Left ventricle myocardium inferior (tissue), 1 donor: ENCODE results near the gene IGIP. TPM values are rescaled to one million over a fixed set of nuclear protein-coding genes. Genes with fewer than 3 reads are reported as not detected.

Experiments used
- DNase-seq: peaks from one replicate; pipeline ENCODE4 v3.0.0-alpha.2; 2020
- H3K27ac ChIP-seq: fragments of 200-600 bp; replicated peaks from 2 replicates; pipeline ENCODE4 v1.8.0; 2021
- H3K27me3 ChIP-seq: fragments of 200-600 bp; 2 replicates; pipeline ENCODE4 v1.8.0; 2021; ENCODE audit warnings: low read depth
- H3K36me3 ChIP-seq: fragments of 200-600 bp; 2 replicates; pipeline ENCODE4 v1.8.0; 2021
- H3K4me1 ChIP-seq: fragments of 200-600 bp; 2 replicates; pipeline ENCODE4 v1.8.0; 2021
- H3K4me3 ChIP-seq: fragments of 200-600 bp; 2 replicates; pipeline ENCODE4 v1.8.0; 2021; ENCODE audit warnings: mild to moderate bottlenecking, moderate library complexity
- H3K9me3 ChIP-seq: fragments of 200-600 bp; replicated peaks from 2 replicates; pipeline ENCODE4 v1.8.0; 2021
- intact Hi-C: fragments of 100-400 bp; cut with micrococcal nuclease; formaldehyde crosslinking; loops from one replicate; pipeline ENCODE4 v1.11.0; 2022
- total RNA-seq: library from RNA; stranded (reverse); fragmentation: NEBNext Ultra II Directional; extraction: Animal tissue kit (Norgen Biotek cat#: 25700); gene quantifications from one replicate; pipeline ENCODE4 v1.2.1, GENCODE V29; 2021
- TF ChIP-seq, protein P1 (sequence below): fragments of 200-600 bp; IDR thresholded peaks from 2 replicates; pipeline ENCODE4 v1.8.0; 2021; ENCODE audit warnings: antibody characterized with exemption, mild to moderate bottlenecking, borderline replicate concordance
- donor health status: DM: no; HTN: yes; CAD: no; lungs with severe emphysema.

Gene IGIP
- total RNA-seq, 1 donor from 2014 or later, result 12.0 TPM

GRCh38 chr5:140111859-140112551 lies 13.7 kb upstream of the IGIP start:
- intact Hi-C loops, result no loop called here
- Histone ChIP-seq H3K4me1 (peaks cover 88% of the 10 kb centered on the region), H3K27ac (peak overlapping the region; percentile 95), H3K27me3 (no peaks in the 10 kb centered on the region), H3K4me3 (peak overlapping the region; percentile 81), H3K36me3 (no peaks in the 10 kb centered on the region), H3K9me3 (no peaks in the 10 kb centered on the region)
- TF ChIP-seq, protein P1, sequence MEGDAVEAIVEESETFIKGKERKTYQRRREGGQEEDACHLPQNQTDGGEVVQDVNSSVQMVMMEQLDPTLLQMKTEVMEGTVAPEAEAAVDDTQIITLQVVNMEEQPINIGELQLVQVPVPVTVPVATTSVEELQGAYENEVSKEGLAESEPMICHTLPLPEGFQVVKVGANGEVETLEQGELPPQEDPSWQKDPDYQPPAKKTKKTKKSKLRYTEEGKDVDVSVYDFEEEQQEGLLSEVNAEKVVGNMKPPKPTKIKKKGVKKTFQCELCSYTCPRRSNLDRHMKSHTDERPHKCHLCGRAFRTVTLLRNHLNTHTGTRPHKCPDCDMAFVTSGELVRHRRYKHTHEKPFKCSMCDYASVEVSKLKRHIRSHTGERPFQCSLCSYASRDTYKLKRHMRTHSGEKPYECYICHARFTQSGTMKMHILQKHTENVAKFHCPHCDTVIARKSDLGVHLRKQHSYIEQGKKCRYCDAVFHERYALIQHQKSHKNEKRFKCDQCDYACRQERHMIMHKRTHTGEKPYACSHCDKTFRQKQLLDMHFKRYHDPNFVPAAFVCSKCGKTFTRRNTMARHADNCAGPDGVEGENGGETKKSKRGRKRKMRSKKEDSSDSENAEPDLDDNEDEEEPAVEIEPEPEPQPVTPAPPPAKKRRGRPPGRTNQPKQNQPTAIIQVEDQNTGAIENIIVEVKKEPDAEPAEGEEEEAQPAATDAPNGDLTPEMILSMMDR, result no peak
- DNase-seq, result no peak

- Histone ChIP-seq H3K27me3 (no peaks in the 10 kb centered on the region), H3K9me3 (no peaks in the 10 kb centered on the region), H3K27ac (peak overlapping the region; percentile 95), H3K36me3 (no peaks in the 10 kb centered on the region), H3K4me3 (peak overlapping the region; percentile 81), H3K4me1 (peaks cover 90% of the 10 kb centered on the region)
- DNase-seq, result no peak
- intact Hi-C loops, result no loop called here
- TF ChIP-seq, protein P1, result no peak
Measured at GRCh38 chr5:140112685-140113179, 13.0 kb upstream of the IGIP start.

- peak; percentile 15 for DNase-seq
- intact Hi-C loops, result no loop called here
- H3K36me3 ChIP-seq, result no peaks in the 10 kb centered on the region
- H3K27me3 ChIP-seq, result no peaks in the 10 kb centered on the region
- peak overlapping the region; percentile 81 for H3K4me3 ChIP-seq
- TF ChIP-seq, protein P1, result no peak
- no peaks in the 10 kb centered on the region for H3K9me3 ChIP-seq
- H3K4me1 ChIP-seq, result peaks cover 90% of the 10 kb centered on the region
- H3K27ac ChIP-seq, result peak overlapping the region; percentile 95
Measured at GRCh38 chr5:140113180-140113698, 12.5 kb upstream of the IGIP start.

GRCh38 chr5:140113699-140114263 lies 12.0 kb upstream of the IGIP start, which contains the start of gene PURA:
PURA (plus strand) TSS chr5:140114109; CDS start chr5:140114182, 73 bp downstream.
- H3K4me1 ChIP-seq, result peaks cover 90% of the 10 kb centered on the region
- peak within 1 kb of the TSS; percentile 81 for H3K4me3 ChIP-seq
- H3K27me3 ChIP-seq, result no peaks in the 10 kb centered on the region
- H3K36me3 ChIP-seq, result no peaks in the 10 kb centered on the region
- TF ChIP-seq, protein P1, result no peak
- no peaks in the 10 kb centered on the region for H3K9me3 ChIP-seq
- peak; percentile 96 for DNase-seq
- peak within 1 kb of the TSS; percentile 95 for H3K27ac ChIP-seq
- intact Hi-C loops, result no loop called here

DNA sequence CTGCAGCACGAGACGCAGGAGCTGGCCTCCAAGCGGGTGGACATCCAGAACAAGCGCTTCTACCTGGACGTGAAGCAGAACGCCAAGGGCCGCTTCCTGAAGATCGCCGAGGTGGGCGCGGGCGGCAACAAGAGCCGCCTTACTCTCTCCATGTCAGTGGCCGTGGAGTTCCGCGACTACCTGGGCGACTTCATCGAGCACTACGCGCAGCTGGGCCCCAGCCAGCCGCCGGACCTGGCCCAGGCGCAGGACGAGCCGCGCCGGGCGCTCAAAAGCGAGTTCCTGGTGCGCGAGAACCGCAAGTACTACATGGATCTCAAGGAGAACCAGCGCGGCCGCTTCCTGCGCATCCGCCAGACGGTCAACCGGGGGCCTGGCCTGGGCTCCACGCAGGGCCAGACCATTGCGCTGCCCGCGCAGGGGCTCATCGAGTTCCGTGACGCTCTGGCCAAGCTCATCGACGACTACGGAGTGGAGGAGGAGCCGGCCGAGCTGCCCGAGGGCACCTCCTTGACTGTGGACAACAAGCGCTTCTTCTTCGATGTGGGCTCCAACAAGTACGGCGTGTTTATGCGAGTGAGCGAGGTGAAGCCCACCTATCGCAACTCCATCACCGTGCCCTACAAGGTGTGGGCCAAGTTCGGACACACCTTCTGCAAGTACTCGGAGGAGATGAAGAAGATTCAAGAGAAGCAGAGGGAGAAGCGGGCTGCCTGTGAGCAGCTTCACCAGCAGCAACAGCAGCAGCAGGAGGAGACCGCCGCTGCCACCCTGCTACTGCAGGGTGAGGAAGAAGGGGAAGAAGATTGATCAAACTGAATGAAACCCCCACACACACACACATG lies 11.2 kb upstream of the IGIP start:
- no peaks in the 10 kb centered on the region for H3K9me3 ChIP-seq
- H3K36me3 ChIP-seq, result no peaks in the 10 kb centered on the region
- peak overlapping the region; percentile 95 for H3K27ac ChIP-seq
- TF ChIP-seq, protein P1, result no peak
- intact Hi-C loops, result no loop called here
- DNase-seq, result peak; percentile 66
- H3K4me1 ChIP-seq, result peaks cover 84% of the 10 kb centered on the region
- peak overlapping the region; percentile 81 for H3K4me3 ChIP-seq
- no peaks in the 10 kb centered on the region for H3K27me3 ChIP-seq
